ENCODE results near the gene NOS1. TPM values are rescaled to one million over a fixed set of nuclear protein-coding genes. Genes with fewer than 3 reads are reported as not detected.

The NOS1 gene
- total and polyA plus RNA-seq, 2 experiments from 2014 or later, result 0.63 to 3.0 TPM

DNA sequence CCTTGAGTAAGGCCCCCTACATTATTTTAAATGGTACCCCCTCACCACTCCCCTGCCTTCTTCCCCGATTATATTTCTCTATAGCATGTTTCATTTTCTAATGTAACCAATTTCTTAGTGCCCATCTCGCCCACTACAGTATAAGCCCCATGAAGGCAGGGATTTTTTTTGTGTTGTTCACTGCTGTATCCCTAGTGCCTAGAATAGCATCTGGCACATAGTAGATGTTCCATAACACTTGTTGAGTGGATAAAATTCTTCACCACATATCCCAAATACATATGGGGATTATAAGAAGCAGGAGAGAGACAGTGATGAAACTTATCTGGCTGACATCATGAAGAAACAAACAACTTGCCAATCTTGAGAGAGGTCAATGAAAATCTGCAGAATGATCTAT lies 182.7 kb downstream of the NOS1 start:
- no peak overlapping the region for H2AFZ ChIP-seq
- ATAC-seq (no peak), DNase-seq (ENCODE audit: low spot score) (no peak)
- Mint-ChIP-seq H3K27me3 (ENCODE audit: insufficient read depth, low read depth, poor library complexity) (no peaks in the 10 kb centered on the region), H3K36me3 (ENCODE audit: low read depth) (peaks cover 76% of the 10 kb centered on the region), H3K4me3 (no peak overlapping the region), H3K4me1 (no peaks in the 10 kb centered on the region), H3K27ac (no peak overlapping the region), H3K9me3 (no peaks in the 10 kb centered on the region)
- H4K20me1 ChIP-seq (replicated peaks; ENCODE audit: insufficient read depth), result peaks cover 15% of the 10 kb centered on the region
- TF ChIP-seq EZH2phosphoT487 (IDR thresholded peaks at IDR 0.05; ENCODE audit: unreplicated experiment) (no peak), ZNF114 (CRISPR knock-in tag; IDR thresholded peaks at IDR 0.05) (no peak), CREB1 (CRISPR knock-in tag; IDR thresholded peaks at IDR 0.05; ENCODE audit: low read depth) (no peak), POLR2AphosphoS5 (IDR thresholded peaks at IDR 0.05; ENCODE audit: low read depth) (no peak), JUNB (IDR thresholded peaks at IDR 0.05; ENCODE audit: unreplicated experiment) (no peak), EZH2 (IDR thresholded peaks at IDR 0.05; ENCODE audit: low read depth, unreplicated experiment) (no peak), STAT1 (IDR thresholded peaks at IDR 0.05; ENCODE audit: unreplicated experiment) (no peak), NANOG (IDR thresholded peaks at IDR 0.05; ENCODE audit: borderline replicate concordance) (no peak), ZNF331 (CRISPR knock-in tag; IDR thresholded peaks at IDR 0.05; ENCODE audit: low read depth) (no peak)
- TF ChIP-seq, protein P1, sequence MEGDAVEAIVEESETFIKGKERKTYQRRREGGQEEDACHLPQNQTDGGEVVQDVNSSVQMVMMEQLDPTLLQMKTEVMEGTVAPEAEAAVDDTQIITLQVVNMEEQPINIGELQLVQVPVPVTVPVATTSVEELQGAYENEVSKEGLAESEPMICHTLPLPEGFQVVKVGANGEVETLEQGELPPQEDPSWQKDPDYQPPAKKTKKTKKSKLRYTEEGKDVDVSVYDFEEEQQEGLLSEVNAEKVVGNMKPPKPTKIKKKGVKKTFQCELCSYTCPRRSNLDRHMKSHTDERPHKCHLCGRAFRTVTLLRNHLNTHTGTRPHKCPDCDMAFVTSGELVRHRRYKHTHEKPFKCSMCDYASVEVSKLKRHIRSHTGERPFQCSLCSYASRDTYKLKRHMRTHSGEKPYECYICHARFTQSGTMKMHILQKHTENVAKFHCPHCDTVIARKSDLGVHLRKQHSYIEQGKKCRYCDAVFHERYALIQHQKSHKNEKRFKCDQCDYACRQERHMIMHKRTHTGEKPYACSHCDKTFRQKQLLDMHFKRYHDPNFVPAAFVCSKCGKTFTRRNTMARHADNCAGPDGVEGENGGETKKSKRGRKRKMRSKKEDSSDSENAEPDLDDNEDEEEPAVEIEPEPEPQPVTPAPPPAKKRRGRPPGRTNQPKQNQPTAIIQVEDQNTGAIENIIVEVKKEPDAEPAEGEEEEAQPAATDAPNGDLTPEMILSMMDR (conservative IDR thresholded peaks at IDR 0.05; ENCODE audit: low read depth in 2 of 2), result no peak
- TF ChIP-seq, protein P2, sequence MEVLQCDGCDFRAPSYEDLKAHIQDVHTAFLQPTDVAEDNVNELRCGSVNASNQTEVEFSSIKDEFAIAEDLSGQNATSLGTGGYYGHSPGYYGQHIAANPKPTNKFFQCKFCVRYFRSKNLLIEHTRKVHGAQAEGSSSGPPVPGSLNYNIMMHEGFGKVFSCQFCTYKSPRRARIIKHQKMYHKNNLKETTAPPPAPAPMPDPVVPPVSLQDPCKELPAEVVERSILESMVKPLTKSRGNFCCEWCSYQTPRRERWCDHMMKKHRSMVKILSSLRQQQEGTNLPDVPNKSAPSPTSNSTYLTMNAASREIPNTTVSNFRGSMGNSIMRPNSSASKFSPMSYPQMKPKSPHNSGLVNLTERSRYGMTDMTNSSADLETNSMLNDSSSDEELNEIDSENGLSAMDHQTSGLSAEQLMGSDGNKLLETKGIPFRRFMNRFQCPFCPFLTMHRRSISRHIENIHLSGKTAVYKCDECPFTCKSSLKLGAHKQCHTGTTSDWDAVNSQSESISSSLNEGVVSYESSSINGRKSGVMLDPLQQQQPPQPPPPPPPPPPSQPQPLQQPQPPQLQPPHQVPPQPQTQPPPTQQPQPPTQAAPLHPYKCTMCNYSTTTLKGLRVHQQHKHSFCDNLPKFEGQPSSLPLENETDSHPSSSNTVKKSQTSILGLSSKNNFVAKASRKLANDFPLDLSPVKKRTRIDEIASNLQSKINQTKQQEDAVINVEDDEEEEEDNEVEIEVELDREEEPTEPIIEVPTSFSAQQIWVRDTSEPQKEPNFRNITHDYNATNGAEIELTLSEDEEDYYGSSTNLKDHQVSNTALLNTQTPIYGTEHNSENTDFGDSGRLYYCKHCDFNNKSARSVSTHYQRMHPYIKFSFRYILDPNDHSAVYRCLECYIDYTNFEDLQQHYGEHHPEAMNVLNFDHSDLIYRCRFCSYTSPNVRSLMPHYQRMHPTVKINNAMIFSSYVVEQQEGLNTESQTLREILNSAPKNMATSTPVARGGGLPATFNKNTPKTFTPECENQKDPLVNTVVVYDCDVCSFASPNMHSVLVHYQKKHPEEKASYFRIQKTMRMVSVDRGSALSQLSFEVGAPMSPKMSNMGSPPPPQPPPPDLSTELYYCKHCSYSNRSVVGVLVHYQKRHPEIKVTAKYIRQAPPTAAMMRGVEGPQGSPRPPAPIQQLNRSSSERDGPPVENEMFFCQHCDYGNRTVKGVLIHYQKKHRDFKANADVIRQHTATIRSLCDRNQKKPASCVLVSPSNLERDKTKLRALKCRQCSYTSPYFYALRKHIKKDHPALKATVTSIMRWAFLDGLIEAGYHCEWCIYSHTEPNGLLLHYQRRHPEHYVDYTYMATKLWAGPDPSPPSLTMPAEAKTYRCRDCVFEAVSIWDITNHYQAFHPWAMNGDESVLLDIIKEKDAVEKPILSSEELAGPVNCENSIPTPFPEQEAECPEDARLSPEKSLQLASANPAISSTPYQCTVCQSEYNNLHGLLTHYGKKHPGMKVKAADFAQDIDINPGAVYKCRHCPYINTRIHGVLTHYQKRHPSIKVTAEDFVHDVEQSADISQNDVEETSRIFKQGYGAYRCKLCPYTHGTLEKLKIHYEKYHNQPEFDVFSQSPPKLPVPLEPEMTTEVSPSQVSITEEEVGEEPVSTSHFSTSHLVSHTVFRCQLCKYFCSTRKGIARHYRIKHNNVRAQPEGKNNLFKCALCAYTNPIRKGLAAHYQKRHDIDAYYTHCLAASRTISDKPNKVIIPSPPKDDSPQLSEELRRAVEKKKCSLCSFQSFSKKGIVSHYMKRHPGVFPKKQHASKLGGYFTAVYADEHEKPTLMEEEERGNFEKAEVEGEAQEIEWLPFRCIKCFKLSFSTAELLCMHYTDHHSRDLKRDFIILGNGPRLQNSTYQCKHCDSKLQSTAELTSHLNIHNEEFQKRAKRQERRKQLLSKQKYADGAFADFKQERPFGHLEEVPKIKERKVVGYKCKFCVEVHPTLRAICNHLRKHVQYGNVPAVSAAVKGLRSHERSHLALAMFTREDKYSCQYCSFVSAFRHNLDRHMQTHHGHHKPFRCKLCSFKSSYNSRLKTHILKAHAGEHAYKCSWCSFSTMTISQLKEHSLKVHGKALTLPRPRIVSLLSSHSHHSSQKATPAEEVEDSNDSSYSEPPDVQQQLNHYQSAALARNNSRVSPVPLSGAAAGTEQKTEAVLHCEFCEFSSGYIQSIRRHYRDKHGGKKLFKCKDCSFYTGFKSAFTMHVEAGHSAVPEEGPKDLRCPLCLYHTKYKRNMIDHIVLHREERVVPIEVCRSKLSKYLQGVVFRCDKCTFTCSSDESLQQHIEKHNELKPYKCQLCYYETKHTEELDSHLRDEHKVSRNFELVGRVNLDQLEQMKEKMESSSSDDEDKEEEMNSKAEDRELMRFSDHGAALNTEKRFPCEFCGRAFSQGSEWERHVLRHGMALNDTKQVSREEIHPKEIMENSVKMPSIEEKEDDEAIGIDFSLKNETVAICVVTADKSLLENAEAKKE (CRISPR knock-in tag; IDR thresholded peaks at IDR 0.05), result no peak
- TF ChIP-seq, protein P3, sequence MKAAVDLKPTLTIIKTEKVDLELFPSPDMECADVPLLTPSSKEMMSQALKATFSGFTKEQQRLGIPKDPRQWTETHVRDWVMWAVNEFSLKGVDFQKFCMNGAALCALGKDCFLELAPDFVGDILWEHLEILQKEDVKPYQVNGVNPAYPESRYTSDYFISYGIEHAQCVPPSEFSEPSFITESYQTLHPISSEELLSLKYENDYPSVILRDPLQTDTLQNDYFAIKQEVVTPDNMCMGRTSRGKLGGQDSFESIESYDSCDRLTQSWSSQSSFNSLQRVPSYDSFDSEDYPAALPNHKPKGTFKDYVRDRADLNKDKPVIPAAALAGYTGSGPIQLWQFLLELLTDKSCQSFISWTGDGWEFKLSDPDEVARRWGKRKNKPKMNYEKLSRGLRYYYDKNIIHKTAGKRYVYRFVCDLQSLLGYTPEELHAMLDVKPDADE (IDR thresholded peaks at IDR 0.05), result no peak
- TF ChIP-seq, protein P4, sequence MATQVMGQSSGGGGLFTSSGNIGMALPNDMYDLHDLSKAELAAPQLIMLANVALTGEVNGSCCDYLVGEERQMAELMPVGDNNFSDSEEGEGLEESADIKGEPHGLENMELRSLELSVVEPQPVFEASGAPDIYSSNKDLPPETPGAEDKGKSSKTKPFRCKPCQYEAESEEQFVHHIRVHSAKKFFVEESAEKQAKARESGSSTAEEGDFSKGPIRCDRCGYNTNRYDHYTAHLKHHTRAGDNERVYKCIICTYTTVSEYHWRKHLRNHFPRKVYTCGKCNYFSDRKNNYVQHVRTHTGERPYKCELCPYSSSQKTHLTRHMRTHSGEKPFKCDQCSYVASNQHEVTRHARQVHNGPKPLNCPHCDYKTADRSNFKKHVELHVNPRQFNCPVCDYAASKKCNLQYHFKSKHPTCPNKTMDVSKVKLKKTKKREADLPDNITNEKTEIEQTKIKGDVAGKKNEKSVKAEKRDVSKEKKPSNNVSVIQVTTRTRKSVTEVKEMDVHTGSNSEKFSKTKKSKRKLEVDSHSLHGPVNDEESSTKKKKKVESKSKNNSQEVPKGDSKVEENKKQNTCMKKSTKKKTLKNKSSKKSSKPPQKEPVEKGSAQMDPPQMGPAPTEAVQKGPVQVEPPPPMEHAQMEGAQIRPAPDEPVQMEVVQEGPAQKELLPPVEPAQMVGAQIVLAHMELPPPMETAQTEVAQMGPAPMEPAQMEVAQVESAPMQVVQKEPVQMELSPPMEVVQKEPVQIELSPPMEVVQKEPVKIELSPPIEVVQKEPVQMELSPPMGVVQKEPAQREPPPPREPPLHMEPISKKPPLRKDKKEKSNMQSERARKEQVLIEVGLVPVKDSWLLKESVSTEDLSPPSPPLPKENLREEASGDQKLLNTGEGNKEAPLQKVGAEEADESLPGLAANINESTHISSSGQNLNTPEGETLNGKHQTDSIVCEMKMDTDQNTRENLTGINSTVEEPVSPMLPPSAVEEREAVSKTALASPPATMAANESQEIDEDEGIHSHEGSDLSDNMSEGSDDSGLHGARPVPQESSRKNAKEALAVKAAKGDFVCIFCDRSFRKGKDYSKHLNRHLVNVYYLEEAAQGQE (IDR thresholded peaks at IDR 0.05; ENCODE audit: unreplicated experiment), result no peak
- H3K4me2 ChIP-seq, result no peak overlapping the region
- H3K9me2 ChIP-seq (ENCODE audit: insufficient read depth), result no peaks in the 10 kb centered on the region
- no peaks in the 10 kb centered on the region for H3K4me1 ChIP-seq (ENCODE audit: insufficient read depth)
- no peaks in the 10 kb centered on the region for H3K27me3 ChIP-seq (ENCODE audit: insufficient read depth)
- H3K79me2 ChIP-seq (replicated peaks; ENCODE audit: insufficient read depth), result peaks cover 22% of the 10 kb centered on the region
- no peak overlapping the region for H3K27ac ChIP-seq (ENCODE audit: low read depth)
- no peaks in the 10 kb centered on the region for H3F3A ChIP-seq (replicated peaks; ENCODE audit: low read depth)
- no peak overlapping the region for H3K4me3 ChIP-seq
- H3K36me3 ChIP-seq (ENCODE audit: insufficient read depth), result peaks cover 61% of the 10 kb centered on the region
